Neural cell (in vitro differentiated cells): ENCODE measurements around the gene TK2.
"Not testable (repeated sequence)": the region's sequence is repeated elsewhere in the genome, so short reads cannot be mapped to it uniquely, and the experiment has no call there.

Experiments used
- EP300 ChIP-seq: fragments of 450-650 bp; conservative IDR thresholded peaks from 2 replicates; pipeline ENCODE4 v1.6.1; 2014; ENCODE audit warnings: antibody characterized with exemption, mild to moderate bottlenecking, moderate library complexity; ENCODE audit not compliant: poor library complexity, severe bottlenecking
- EZH2 ChIP-seq: fragments of 200-600, 300-800 bp; shearing (Covaris generic), sonication (generic); IDR thresholded peaks from 2 replicates; pipeline ENCODE4 v1.6.1; 2014; ENCODE audit warnings: antibody characterized with exemption, low read length, borderline replicate concordance, mild to moderate bottlenecking; ENCODE audit not compliant: insufficient read depth, poor library complexity, severe bottlenecking
- MXI1 ChIP-seq: fragments of 450-650 bp; conservative IDR thresholded peaks from 2 replicates; pipeline ENCODE4 v1.6.1; 2014; ENCODE audit warnings: antibody characterized with exemption, mild to moderate bottlenecking; ENCODE audit not compliant: poor library complexity, severe bottlenecking
- POLR2AphosphoS5 ChIP-seq: IDR thresholded peaks from 2 replicates; pipeline ENCODE4 v1.6.1; 2012
- TAF1 ChIP-seq: IDR thresholded peaks from 2 replicates; pipeline ENCODE4 v1.6.1; 2012; ENCODE audit warnings: low read depth
- TF ChIP-seq, protein P1 (sequence below): fragments of 450-650 bp; IDR thresholded peaks from 2 replicates; pipeline ENCODE4 v1.5.1; 2014; ENCODE audit warnings: antibody characterized with exemption, mild to moderate bottlenecking, moderate library complexity; ENCODE audit not compliant: poor library complexity, severe bottlenecking
- TF ChIP-seq, protein P2 (sequence below): IDR thresholded peaks from 2 replicates; pipeline ENCODE4 v1.6.1; 2012; ENCODE audit warnings: borderline replicate concordance

DNA sequence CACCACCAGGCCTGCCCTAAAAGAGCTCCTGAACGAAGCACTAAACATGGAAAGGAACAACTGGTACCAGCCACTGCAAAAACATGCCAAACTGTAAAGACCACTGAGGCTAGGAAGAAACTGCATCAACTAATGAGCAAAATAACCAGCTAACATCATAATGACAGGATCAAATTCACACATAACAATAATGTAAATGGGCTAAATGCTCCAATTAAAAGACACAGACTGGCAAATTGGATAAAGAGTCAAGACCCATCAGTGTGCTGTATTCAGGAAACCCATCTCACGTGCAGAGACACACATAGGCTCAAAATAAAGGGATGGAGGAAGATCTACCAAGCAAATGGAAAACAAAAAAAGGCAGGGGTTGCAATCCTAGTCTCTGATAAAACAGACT is 52.0 kb downstream of the TK2 start:
- TF ChIP-seq POLR2AphosphoS5, TAF1, MXI1, EZH2, EP300: not testable (repeated sequence)
- TF ChIP-seq, protein P1, sequence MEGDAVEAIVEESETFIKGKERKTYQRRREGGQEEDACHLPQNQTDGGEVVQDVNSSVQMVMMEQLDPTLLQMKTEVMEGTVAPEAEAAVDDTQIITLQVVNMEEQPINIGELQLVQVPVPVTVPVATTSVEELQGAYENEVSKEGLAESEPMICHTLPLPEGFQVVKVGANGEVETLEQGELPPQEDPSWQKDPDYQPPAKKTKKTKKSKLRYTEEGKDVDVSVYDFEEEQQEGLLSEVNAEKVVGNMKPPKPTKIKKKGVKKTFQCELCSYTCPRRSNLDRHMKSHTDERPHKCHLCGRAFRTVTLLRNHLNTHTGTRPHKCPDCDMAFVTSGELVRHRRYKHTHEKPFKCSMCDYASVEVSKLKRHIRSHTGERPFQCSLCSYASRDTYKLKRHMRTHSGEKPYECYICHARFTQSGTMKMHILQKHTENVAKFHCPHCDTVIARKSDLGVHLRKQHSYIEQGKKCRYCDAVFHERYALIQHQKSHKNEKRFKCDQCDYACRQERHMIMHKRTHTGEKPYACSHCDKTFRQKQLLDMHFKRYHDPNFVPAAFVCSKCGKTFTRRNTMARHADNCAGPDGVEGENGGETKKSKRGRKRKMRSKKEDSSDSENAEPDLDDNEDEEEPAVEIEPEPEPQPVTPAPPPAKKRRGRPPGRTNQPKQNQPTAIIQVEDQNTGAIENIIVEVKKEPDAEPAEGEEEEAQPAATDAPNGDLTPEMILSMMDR = not testable (repeated sequence)
- TF ChIP-seq, protein P2, sequence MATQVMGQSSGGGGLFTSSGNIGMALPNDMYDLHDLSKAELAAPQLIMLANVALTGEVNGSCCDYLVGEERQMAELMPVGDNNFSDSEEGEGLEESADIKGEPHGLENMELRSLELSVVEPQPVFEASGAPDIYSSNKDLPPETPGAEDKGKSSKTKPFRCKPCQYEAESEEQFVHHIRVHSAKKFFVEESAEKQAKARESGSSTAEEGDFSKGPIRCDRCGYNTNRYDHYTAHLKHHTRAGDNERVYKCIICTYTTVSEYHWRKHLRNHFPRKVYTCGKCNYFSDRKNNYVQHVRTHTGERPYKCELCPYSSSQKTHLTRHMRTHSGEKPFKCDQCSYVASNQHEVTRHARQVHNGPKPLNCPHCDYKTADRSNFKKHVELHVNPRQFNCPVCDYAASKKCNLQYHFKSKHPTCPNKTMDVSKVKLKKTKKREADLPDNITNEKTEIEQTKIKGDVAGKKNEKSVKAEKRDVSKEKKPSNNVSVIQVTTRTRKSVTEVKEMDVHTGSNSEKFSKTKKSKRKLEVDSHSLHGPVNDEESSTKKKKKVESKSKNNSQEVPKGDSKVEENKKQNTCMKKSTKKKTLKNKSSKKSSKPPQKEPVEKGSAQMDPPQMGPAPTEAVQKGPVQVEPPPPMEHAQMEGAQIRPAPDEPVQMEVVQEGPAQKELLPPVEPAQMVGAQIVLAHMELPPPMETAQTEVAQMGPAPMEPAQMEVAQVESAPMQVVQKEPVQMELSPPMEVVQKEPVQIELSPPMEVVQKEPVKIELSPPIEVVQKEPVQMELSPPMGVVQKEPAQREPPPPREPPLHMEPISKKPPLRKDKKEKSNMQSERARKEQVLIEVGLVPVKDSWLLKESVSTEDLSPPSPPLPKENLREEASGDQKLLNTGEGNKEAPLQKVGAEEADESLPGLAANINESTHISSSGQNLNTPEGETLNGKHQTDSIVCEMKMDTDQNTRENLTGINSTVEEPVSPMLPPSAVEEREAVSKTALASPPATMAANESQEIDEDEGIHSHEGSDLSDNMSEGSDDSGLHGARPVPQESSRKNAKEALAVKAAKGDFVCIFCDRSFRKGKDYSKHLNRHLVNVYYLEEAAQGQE = not testable (repeated sequence)
